GM18858 (cell line): ENCODE data around the gene MERTK.

Experiments
- ATAC-seq: cut with Tn5 transposase; IDR thresholded peaks from one replicate; pipeline ENCODE4 v1.9.1; 2021; ENCODE audit not compliant: unreplicated experiment

MERTK gene

GRCh38 chr2:112073875-112074274, 175.5 kb downstream of the MERTK start:
- ATAC-seq = no peak

GRCh38 chr2:112074506-112074905, 176.1 kb downstream of the MERTK start:
- ATAC-seq = no peak

- no peak for ATAC-seq
Observed at GRCh38 chr2:112075490-112076260, 177.3 kb downstream of the MERTK start.

- no peak for ATAC-seq
Observed at GRCh38 chr2:112077814-112078213, 179.4 kb downstream of the MERTK start.
